Measurements from ENCODE around the gene OBSCN.
"Not testable (repeated sequence)": the region's sequence is repeated elsewhere in the genome, so short reads cannot be mapped to it uniquely, and the experiment has no call there.

The OBSCN gene

DNA sequence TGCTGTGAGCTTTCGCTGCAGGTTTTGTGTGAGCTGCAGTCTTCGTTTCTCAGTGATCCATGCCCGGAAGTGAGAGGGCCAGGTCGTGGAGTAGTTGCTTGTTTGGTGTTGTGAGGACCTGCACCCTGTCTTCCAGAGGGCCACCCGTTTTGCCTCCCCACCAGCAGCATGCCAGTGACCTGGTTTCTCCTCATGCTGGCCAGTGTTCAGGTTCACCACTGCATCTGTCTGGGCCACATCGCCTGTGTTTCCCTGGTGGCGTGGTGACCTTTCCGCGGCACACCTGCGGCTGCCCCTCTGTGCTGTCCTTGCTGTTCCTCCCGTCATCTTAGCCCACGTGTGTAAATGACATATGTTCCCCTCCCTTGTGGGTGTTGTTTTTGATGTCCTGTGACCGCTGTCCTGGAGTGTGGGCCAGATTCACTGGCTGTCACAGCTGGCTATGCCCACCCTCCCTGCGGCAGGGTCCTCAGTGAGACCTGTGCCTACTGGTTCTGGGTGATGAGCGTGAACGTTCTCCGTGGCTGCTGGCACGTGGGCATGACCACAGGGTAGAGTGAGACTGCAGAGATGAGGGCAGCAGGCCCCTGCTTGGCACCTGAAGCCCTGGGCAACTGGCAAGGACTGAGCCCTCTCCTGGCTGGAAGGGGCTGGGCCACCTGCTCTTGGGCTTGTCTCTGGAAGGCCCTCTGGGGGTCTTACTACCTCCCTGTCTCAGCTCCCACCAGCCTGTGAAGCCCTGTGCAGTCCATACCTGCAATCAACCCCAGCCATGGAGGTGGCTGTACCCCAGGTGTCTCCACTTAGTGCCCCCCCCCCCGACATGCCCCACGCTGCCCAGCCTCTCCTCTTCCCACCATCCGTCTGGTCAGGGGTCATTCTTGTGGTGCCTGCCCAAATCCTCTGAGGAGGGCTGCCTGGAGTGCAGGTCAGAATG lies 35.0 kb upstream of the OBSCN start:
- DNase-seq (ENCODE audit: low read depth) = no peak

DNA sequence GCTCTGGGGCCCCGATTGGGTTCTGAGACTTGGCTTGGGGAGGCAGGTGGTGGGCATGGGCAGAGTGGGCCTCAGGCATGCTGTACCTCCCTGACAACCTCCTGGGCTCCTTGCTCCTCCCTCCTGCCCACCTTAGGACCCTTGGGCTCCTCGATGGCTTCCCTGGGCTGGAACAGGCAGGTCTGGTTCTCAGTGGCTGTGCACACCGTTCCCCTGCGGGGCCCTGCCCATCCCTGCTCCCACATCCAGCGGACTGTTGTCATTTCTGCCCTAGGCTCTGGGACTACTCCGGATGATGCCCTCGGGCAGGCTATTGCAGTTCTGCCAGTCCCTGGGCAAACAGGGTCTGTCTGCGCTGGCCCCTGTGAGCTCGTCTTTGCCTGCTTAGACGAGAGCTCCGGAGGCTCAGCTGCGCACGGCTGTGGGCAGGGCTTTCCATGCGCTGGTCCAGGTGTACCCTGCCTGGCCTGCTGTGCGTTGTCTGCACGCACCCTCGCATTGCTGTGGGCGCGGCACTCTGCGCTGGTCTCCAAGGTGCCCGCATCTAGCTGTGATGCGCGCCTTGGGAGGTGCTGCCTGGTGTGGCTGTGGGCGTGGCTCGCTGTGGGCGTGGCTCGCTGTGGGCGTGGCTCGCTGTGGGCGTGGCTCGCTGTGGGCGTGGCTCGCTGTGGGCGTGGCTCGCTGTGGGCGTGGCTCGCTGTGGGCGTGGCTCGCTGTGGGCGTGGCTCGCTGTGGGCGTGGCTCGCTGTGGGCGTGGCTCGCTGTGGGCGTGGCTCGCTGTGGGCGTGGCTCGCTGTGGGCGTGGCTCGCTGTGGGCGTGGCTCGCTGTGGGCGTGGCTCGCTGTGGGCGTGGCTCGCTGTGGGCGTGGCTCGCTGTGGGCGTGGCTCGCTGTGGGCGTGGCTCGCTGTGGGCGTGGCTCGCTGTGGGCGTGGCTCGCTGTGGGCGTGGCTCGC lies 34.0 kb upstream of the OBSCN start:
- not testable (repeated sequence) for DNase-seq (ENCODE audit: low read depth)

DNA sequence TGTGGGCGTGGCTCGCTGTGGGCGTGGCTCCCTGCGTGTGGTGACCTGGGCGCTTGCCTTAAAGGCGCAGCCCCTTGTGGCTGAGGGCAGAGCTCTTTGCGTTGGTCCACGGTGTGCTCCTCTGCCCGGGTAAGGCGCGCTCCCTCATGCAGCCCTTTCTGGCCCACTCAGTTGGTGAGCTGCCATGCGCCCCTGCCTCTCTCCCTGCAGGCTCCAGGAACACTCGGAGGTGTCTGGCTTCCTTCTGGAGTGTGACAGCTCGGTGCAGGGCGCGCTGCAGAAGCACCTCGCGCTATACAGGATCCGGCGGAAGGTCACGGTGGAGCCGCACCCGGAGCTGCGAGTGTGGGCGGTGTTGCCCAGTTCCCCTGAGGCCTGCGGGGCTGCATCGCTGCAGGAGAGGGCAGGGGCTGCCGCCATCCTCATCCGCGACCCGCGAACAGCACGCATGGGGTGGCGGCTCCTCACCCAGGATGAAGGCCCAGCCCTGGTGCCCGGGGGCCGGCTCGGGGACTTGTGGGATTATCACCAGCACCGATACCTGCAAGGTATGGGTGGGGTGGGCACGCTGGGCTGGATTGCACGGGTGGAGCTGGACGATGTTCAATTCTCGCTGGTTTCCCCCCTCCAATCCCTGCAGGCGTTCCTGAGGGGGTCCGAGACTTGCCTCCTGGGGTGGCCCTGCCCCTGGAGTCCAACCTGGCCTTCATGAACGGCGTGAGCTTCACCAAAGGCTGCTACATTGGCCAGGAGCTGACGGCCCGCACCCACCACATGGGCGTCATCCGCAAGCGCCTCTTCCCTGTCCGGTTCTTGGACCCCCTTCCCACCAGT lies 33.1 kb upstream of the OBSCN start:
- DNase-seq (ENCODE audit: low read depth) = no peak

DNA sequence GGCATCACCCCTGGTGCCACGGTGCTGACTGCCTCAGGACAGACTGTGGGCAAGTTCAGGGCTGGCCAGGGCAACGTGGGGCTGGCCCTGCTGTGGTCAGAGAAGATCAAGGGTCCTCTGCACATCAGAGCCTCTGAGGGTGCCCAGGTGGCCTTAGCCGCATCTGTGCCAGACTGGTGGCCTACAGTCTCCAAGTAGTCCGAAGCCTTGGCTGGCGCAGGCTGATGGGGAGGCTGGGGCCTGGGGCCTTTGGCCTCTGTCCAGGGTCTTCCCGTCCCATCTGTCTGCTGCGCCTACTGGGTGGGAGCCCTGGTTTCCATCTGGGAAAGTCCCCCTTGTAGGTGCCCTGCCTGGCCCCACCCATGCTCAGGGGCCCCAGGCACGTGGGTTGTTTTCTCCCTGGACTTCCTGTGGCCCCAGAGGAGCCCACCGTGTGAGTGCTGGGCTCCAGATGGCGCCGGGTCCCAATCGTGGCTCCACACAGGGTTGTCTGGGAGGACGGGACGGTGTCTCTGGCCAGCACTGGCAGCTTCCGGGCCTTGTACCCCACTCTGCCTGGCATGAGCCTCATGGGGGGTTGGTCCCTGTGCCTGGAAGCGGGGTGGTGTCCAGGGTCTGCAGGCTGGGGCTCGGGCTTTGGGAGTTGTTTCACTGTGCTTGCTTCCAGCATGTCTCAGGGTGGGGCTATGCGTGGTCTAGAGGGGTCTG lies 32.4 kb upstream of the OBSCN start:
- no peak for DNase-seq (ENCODE audit: low read depth)

DNA sequence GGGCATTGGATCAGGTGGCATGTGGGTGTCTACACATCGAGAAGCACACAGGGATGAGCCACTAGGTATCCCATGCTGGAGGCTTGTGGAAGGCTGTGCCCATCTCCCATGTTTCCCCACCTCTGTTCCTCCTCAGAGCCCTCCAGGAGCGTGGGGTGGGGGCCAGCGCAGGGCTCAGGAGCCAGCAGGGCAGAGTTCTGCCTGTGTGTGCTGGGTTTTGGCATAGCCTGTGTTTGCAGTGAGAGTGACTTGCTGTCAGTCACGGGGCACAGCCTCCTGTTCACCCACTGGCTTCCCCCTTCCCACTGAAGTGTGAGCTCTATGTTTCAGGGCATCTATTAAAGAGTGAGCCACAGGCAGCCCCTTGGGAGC lies 31.8 kb upstream of the OBSCN start:
- DNase-seq (ENCODE audit: low read depth) = no peak

DNA sequence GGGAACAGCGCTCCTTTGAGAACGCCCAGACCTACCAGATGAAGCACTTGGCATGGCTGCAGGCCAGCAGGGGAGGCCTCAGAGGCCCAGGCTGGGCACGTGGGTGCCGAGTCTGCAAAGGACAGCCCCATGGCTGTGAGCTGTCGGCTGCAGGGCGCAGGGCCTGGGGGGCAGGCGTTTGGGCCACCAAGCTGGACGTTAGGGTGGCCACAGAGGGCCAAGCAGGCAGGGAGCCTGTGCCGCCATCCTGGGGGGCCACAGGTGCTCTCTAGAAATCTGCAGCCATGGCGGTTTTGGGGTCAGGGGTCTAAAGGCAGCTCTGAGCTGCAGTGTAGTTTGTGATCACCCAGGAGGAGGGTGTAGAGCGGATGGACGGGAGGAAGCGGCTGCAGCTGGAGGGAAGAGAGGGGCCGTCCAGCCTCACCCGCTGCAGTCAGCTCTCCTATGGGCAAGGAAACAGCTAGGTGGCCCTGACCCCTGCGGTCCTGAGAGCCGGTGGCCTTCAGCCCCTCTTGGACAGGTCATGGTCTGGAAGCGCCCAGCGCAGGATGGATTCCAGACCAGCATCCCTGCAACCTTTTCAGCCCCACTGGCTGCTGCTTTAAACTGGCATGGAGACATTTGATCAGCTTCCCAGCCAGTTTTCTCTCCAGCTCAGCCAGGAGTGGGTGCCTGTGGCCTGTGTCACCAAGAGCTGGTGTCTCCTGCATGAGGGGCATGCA lies 31.2 kb upstream of the OBSCN start:
- no peak for DNase-seq (ENCODE audit: low read depth)

DNA sequence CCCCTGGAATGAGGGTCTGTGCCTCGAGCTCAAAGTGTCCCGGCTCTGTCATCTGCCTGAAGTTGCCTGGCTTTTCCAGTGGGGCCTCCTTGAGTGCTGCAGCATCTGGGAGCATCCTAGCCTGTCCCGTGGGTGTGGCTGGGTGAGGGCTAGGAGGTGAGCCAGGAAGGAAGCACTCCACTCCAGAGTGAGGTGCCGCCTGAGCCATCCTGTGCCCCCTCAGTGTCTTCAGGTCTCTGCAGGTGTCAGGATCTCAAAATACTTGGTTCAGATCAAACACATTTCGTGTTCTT lies 30.7 kb upstream of the OBSCN start:
- no peak for DNase-seq (ENCODE audit: low read depth)

DNA sequence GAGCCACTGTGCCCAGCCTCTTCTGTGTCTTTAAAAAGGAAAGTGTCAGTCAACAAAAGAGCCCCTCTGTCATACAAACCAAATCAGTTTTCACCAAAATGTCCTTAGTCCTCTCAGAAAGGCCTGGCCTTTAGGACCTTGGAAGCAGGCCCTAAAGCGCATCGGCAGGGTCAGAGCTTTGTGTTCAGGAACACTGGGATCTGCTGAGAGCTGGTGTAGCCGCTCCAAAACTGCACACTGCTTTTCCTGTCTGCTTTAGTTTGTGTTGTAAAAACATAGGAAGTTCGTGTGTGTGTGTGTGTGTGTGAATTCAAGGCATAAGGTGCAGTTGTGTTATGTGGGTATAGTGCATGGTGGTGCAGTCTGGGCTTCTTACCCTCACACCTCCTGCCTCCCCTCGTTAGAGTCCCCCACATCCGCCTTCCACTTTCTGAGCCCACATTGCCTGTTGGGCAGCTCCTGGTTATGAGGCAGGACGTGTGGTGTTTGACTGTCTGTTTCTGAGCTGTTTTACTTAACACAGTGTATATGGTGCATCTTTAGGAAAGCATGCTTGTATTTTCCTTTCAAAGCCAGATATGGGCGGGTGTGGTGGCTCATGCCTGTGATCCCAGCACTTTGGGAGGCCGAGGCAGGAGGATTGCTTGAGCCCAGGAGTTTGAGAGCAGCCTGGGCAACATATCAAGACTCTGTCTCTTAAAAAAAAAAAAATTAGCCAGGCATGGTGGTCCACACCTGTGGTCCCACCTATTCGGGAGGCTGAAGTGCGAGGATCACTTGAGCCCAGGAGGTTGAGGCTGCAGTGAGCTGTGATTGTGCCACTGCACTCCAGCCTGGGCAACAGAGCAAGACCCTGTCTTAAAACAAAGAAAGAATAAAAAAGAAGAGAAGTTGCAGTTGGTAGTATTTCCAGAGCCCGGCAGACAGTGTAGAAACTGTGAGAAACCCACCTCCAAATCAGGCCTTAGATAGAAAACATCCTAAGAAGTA lies 29.8 kb upstream of the OBSCN start:
- DNase-seq (ENCODE audit: low read depth) = no peak

DNA sequence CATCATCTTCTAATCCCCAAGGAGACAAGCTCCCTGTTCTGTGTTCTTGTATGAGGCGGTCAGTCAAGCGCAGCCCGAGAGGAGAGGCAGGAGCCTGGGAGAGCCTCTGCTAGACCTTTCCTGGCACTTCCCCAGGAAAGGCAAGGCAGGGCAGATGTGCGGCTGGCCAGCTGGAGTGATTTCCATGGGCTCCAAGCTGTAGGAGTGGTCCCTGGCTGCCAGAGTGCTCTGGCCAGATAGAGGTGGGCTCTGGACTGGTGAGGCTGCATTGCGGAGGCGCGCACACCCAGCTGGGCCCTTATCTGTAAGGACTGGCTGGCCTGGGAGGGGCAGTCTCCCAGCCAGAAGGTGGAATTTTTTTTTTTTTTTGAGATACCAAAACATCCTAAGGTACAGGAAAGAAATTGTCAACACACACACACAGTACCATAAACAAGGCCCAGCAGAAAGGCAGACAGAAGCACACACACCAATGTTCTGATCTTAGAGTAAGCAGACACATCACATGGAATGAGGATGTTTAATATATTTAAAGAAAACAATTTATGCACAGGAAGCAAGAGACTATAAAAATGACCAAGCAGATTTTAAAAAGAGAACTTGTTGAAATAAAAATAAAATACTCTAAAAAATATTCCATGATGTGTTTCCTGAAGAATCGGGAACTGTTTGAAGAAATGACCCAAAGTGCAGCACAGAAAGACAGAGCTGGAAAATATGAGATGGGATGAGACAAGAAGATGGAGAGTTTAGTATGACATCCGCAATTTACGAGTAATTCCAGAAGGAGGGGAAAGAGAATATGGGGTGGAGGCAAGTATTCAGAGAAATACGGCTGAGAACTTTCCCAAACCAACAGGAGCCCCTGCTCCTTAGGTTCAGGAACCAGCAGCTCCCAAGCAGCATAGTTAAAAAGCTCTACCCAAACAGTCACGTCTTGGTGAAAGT lies 28.8 kb upstream of the OBSCN start:
- DNase-seq (ENCODE audit: low read depth) = no peak

DNA sequence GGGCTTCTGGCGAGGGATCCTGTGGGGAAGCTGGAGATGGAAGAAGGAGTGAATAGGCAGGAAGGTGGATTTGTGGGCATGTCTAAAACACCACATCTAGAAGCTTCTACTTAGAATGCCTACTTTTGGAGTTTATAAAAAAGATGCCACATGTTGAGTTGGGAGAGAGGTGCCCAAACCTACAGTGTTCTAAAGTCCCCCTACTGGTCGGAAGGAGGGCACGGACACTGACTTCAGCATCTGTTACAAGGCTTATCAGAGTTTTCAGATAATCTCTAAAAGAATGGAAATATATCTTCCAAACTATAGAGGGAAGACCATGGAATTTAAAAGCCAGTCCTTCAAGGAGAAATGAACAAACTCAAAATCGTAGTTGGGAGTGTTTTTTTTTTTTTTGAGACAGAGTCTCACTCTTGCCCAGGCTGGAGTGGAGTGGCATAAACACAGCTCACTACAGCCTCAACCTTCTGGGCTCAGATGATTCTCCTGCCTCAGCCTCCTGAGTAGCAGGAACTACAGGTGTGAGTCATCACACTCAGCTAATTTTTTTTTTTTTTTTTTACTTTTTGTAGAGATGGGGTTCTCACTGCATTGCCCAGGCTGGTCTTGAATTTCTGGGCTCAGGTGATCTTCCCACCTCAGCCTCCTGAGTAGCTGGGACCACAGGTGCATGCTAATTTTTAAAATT lies 27.4 kb upstream of the OBSCN start:
- DNase-seq (ENCODE audit: low read depth) = no peak

DNA sequence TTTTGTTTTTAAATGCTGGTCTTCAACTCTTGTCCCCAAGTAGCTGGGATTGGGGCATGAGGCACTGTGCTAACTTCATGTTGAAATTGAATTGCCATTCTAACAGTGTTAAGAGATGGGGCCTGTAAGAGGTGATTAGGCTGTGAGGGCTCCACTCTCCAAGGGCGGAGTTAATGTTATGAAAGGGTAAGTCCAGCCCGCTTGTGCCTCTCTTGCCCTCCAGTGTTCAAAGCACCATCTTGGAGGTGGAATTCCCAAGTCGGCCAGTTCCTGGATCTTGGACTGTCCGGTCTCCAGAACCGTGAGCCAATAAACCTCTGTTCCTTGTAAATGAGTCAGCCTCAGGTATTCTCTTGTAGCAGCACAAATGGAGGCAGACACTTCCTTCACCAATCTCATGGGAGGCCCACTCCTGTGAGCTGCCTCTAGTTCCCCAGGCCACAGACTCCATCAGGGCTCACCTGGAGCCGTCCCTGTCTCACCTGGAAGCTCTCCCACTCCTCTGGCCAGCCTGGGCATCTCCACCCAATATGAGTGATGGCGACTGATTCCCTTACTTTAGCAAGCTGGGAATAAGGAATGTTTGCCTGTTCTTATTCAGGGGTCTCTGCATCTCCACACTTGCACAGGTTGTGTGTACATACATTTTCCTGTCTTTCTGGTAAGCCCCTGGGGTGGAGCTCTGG lies 26.7 kb upstream of the OBSCN start:
- no peak for DNase-seq (ENCODE audit: low read depth)

DNA sequence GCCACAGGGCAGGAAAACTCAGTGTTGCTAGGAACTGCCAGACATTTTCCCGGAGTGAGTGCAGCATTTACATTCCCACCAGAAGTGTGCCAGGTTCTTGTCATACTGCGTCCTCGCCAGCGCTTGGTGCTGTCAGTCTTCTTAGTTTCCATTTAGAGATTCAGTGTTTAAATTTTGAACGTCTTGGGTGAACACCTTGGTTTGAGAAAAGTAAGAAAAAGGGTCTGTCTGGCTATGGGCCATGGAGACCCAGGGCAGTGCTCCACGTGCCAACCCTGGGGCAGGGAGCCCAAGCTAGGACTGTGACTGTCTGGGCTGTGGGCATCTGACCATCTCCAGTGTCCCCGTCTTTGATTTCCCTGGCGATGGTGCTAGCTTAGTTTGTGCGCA lies 26.2 kb upstream of the OBSCN start:
- DNase-seq (ENCODE audit: low read depth) = no peak

DNA sequence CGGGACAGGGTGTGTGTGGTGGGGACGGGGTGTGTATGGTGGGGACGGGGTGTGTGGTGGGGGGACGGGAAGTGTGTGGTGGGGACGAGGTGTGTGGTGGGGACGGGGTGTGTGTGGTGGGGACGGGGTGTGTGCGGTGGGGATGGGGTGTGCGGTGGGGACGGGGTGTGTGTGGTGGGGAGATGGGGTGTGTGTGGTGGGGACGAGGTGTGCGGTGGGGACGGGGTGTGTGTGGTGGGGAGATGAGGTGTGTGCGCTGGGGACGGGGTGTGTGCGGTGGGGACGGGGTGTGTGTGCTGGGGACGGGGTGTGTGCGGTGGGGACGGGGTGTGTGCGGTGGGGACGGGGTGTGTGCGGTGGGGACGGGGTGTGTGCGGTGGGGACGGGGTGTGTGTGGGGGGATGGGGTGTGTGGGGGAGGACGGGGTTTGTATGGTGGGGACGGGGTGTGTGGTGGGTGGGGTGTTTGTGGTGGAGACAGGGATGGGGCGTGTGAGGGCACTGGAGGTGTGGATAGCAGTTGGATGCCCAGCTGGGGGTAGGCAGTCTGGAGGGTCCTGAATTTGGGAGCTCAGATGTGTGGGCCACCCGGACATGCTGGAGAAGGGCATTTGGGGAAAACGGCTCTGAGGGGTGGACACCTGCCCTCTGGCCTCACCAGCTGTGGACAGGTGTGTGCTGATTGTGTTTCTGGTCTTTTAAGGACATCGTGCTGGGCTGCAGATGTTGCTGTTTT lies 25.4 kb upstream of the OBSCN start:
- no peak for DNase-seq (ENCODE audit: low read depth)

DNA sequence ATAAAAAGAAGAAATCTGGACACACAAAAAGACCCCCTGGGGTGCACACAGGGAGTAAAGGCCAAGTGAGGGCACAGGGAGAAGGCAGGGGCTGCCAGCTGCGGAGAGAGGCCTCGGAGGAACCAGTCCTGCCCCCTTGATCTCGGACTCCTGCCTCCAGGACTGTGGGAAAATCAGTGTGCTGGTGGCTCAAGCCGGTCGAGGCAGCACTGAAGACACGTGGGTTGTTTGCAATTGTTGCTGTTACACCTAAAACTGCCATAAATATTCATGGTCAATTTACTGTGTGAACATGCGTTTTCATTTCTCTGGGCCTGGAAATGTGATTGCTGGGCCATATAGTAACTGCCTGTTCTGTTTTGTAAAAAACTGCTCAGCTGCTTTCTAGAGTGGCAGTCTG lies 23.7 kb upstream of the OBSCN start:
- no peak for DNase-seq (ENCODE audit: low read depth)

DNA sequence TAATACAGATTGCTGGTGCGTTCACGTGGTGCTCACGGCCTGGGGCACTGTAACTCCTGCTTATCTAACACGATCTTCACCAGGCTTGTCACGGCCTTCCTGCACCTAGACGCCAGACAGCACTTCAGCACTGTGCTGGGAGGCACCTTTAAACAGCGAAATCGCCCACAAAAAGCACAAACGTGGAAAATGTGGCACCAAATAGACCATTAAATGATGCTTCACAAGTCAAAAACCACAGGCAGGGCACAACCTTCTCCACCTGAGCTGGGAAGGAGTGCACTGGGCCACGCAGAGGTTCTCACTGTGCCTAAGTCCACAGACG lies 22.2 kb upstream of the OBSCN start:
- DNase-seq (ENCODE audit: low read depth) = no peak

DNA sequence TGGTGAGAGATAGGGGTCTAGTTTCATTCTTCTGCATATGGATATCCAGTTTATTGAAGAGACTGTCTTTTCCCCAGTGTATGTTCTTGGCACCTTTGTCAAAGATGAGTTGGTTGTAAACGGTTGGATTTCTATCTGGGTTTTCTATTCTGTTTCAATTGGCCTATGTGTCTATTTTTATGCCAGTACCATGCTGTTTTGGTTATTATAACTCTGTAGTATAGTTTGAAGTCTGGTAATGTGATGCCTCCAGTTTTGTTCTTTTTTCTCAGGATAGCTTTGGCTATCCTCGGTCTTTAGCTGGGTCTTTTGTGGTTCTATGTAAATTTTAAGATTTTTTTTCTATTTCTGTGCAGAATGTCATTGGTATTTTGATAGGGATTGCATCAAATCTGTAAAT lies 19.6 kb upstream of the OBSCN start:
- not testable (repeated sequence) for DNase-seq (ENCODE audit: low read depth)

DNA sequence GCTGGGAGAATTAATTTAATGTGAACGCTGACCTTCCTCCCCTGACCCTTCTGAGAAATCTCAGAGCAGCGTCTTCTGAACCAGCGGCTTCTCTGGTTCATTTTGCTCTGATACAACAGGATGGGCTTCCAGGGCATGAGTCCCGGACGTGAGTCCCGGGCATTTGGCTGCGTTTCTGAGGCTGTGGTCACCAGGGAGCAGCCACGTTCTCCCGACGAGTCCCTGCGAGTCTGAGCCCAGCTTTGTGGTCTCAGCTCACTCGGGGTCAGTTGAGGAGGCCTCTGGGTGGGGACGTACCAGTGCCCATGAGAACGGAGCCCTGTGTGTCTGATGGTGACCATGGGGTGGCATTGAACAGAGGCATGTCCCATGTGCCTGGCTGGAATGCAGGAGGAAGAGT lies 17.7 kb upstream of the OBSCN start:
- DNase-seq (ENCODE audit: low read depth) = no peak
